H1 (cell line): ENCODE measurements around the gene SNRNP200. TPM values are rescaled to one million over a fixed set of nuclear protein-coding genes. Genes with fewer than 3 reads are reported as not detected.
A peak's percentile ranks its signal among the peaks of the same experiment; 100 is the strongest.

Source experiments
- CTCF ChIA-PET: fragments of 300-600 bp; sonication (Branson Sonifier 250); formaldehyde crosslinking; loops from one replicate; lab custom pipeline; 2021; ENCODE audit not compliant: partially characterized antibody; lab: Charles Lee
- POLR2A ChIA-PET: fragments of 300-600 bp; sonication (Branson Sonifier 250); formaldehyde crosslinking; loops from one replicate; lab custom pipeline; 2021; ENCODE audit warnings: inconsistent platforms; ENCODE audit not compliant: partially characterized antibody; lab: Charles Lee
- DNase-seq, 2 experiments: peaks; one replicate each; pipeline versions ENCODE4 v3.0.0 to v3.0.0-alpha.2; 2010 to 2022; ENCODE audit warnings: low spot score in 2 of 2, low read depth in 1 of 2, mixed read lengths in 1 of 2
- FAIRE-seq: peaks from 2 replicates; lab custom pipeline; 2011; peaks lifted over from hg19 to GRCh38; lab: Jason Lieb, UNC
- H2AFZ ChIP-seq: 2 replicates; pipeline ENCODE4 v1.8.1; 2012; ENCODE audit warnings: low read length, inconsistent platforms
- H2AK5ac ChIP-seq: 2 replicates; pipeline ENCODE4 v1.6.1; 2013; ENCODE audit warnings: low read depth, low read length
- H2BK120ac ChIP-seq: replicated peaks from 2 replicates; pipeline ENCODE3; 2013; ENCODE audit warnings: low read depth, low read length, inconsistent platforms
- H2BK12ac ChIP-seq: 2 replicates; pipeline ENCODE4 v1.6.1; 2013; ENCODE audit warnings: low read depth, low read length
- H2BK15ac ChIP-seq: 2 replicates; pipeline ENCODE4 v1.6.1; 2013; ENCODE audit warnings: low read length
- H2BK20ac ChIP-seq: 2 replicates; pipeline ENCODE4 v1.6.1; 2013; ENCODE audit warnings: low read length
- H2BK5ac ChIP-seq: 2 replicates; pipeline ENCODE4 v1.6.1; 2013; ENCODE audit warnings: low read depth, low read length
- H3K14ac ChIP-seq: 2 replicates; pipeline ENCODE4 v1.6.1; 2013; ENCODE audit warnings: inconsistent platforms; ENCODE audit not compliant: insufficient read length
- H3K18ac ChIP-seq: 2 replicates; pipeline ENCODE4 v1.6.1; 2013; ENCODE audit warnings: low read length; ENCODE audit errors: extremely low read depth
- H3K23ac ChIP-seq: 2 replicates; pipeline ENCODE4 v1.6.1; 2013; ENCODE audit warnings: inconsistent platforms; ENCODE audit not compliant: insufficient read length
- H3K23me2 ChIP-seq: 2 replicates; pipeline ENCODE4 v1.6.1; 2013; ENCODE audit warnings: low read depth, low read length
- H3K27ac ChIP-seq: 2 replicates; pipeline ENCODE4 v1.6.1; 2011; ENCODE audit warnings: low read depth, low read length, inconsistent platforms
- H3K27me3 ChIP-seq, 4 experiments: replicated peaks in 1 of 4; 1 replicate in 1 of 4; 2 replicates in 3 of 4; pipeline versions ENCODE4 v1.6.1 to v1.8.1; 2011 to 2013; ENCODE audit warnings: low read length in 3 of 4, mild to moderate bottlenecking in 3 of 4, inconsistent platforms in 2 of 4, mixed read lengths in 2 of 4, moderate library complexity in 1 of 4; ENCODE audit not compliant: control insufficient read depth in 3 of 4, insufficient read depth in 3 of 4; ENCODE audit errors: extremely low read depth in 1 of 4
- H3K36me3 ChIP-seq, 4 experiments: 2 replicates each; pipeline versions ENCODE4 v1.6.1 to v1.8.1; 2011 to 2013; ENCODE audit warnings: mild to moderate bottlenecking in 4 of 4, low read length in 3 of 4, moderate library complexity in 2 of 4, control low read depth in 1 of 4, inconsistent platforms in 1 of 4; ENCODE audit not compliant: insufficient read depth in 4 of 4, control insufficient read depth in 2 of 4
- H3K4ac ChIP-seq: replicated peaks from 2 replicates; pipeline ENCODE3; 2013; ENCODE audit warnings: low read length, low read depth, mixed read lengths, inconsistent platforms; ENCODE audit not compliant: insufficient read length
- H3K4me1 ChIP-seq, 4 experiments: replicated peaks in 1 of 4; 1 replicate in 1 of 4; 2 replicates in 3 of 4; pipeline versions ENCODE4 v1.6.1 to v1.8.1; 2011 to 2013; ENCODE audit warnings: low read length in 3 of 4, inconsistent platforms in 2 of 4, mixed read lengths in 1 of 4; ENCODE audit not compliant: insufficient read depth in 4 of 4, control insufficient read depth in 3 of 4
- H3K4me2 ChIP-seq, 2 experiments: 2 replicates each; pipeline versions ENCODE4 v1.6.1 to v1.8.1; 2011 to 2013; ENCODE audit warnings: low read depth in 2 of 2, low read length in 2 of 2, control low read depth in 1 of 2, inconsistent platforms in 1 of 2, mild to moderate bottlenecking in 1 of 2; ENCODE audit not compliant: insufficient read depth in 1 of 2
- H3K4me3 ChIP-seq, 4 experiments: fragments of 200-600, 300-600 bp in 1 of 4; sonication (generic), shearing (Covaris generic), sonication (Bioruptor Twin) in 1 of 4; 2 replicates each; pipeline versions ENCODE4 v1.5.1 to v1.8.1; 2011 to 2016; ENCODE audit warnings: low read length in 4 of 4, low read depth in 3 of 4, control low read depth in 2 of 4, inconsistent platforms in 2 of 4, mild to moderate bottlenecking in 2 of 4, mixed read lengths in 1 of 4, moderate library complexity in 1 of 4; ENCODE audit not compliant: insufficient read depth in 2 of 4; ENCODE audit errors: extremely low read depth in 1 of 4
- H3K56ac ChIP-seq: replicated peaks from 2 replicates; pipeline ENCODE3; 2013; ENCODE audit warnings: low read depth, mild to moderate bottlenecking, mixed read lengths, low read length, inconsistent platforms; ENCODE audit not compliant: insufficient read length
- H3K79me1 ChIP-seq: 2 replicates; pipeline ENCODE4 v1.6.1; 2013; ENCODE audit warnings: low read depth, low read length, control low read depth
- H3K79me2 ChIP-seq, 2 experiments: 2 replicates each; pipeline versions ENCODE4 v1.6.1 to v1.8.1; 2012 to 2013; ENCODE audit warnings: low read length in 2 of 2, mild to moderate bottlenecking in 2 of 2, inconsistent platforms in 1 of 2; ENCODE audit not compliant: insufficient read depth in 2 of 2, control insufficient read depth in 1 of 2
- H3K9ac ChIP-seq, 4 experiments: replicated peaks in 1 of 4; 1 replicate in 1 of 4; 2 replicates in 3 of 4; pipeline versions ENCODE4 v1.6.1 to v1.8.1; 2011 to 2013; ENCODE audit warnings: low read depth in 3 of 4, low read length in 3 of 4, control low read depth in 2 of 4, mild to moderate bottlenecking in 2 of 4, moderate library complexity in 2 of 4, inconsistent platforms in 1 of 4; ENCODE audit errors: extremely low read depth in 1 of 4
- H3K9me3 ChIP-seq, 2 experiments: 2 replicates each; pipeline versions ENCODE4 v1.6.1 to v1.8.1; 2012 to 2013; ENCODE audit warnings: mild to moderate bottlenecking in 2 of 2, moderate library complexity in 2 of 2, control low read depth in 1 of 2, inconsistent platforms in 1 of 2, low read depth in 1 of 2, low read length in 1 of 2, mixed read lengths in 1 of 2; ENCODE audit not compliant: insufficient read depth in 2 of 2
- H4K20me1 ChIP-seq, 2 experiments: replicated peaks in 1 of 2; 2 replicates each; pipeline versions ENCODE3 to v1.8.1; 2011 to 2013; ENCODE audit warnings: inconsistent platforms in 2 of 2, low read length in 2 of 2, mild to moderate bottlenecking in 1 of 2; ENCODE audit not compliant: insufficient read depth in 2 of 2, control insufficient read depth in 1 of 2
- H4K5ac ChIP-seq: 2 replicates; pipeline ENCODE4 v1.6.1; 2013; ENCODE audit warnings: low read length, low read depth, mixed read lengths, inconsistent platforms; ENCODE audit not compliant: insufficient read length
- H4K8ac ChIP-seq: 2 replicates; pipeline ENCODE4 v1.8.0; 2013; ENCODE audit warnings: mild to moderate bottlenecking, moderate library complexity, low read length, inconsistent platforms; ENCODE audit not compliant: insufficient read depth; ENCODE audit errors: extremely low read depth
- H4K91ac ChIP-seq: replicated peaks from 2 replicates; pipeline ENCODE3; 2013; ENCODE audit warnings: low read length, mixed read lengths, inconsistent platforms; ENCODE audit not compliant: insufficient read length
- ATF2 ChIP-seq: IDR thresholded peaks from 2 replicates; pipeline ENCODE4 v1.6.1; 2012; ENCODE audit warnings: low read length, inconsistent platforms
- TCF12 ChIP-seq: IDR thresholded peaks from 2 replicates; pipeline ENCODE4 v1.6.1; 2011; ENCODE audit warnings: low read depth, mild to moderate bottlenecking, low read length
- WGBS, 2 experiments: shearing (Covaris generic) in 1 of 2; methylation state at CpG; one replicate each; pipeline versions ENCODE4 v1.1.6 to v1.1.7; 2013 to 2015; ENCODE audit warnings: low lambda C conversion rate in 2 of 2, mixed read lengths in 2 of 2, inconsistent platforms in 1 of 2, low coverage in 1 of 2, missing lambda C conversion rate in 1 of 2; ENCODE audit not compliant: insufficient replicate concordance in 2 of 2, insufficient coverage in 1 of 2, insufficient read length in 1 of 2; ENCODE audit errors: extremely low coverage in 1 of 2, missing lambda C conversion rate in 1 of 2; 5-methylcytosine and 5-hydroxymethylcytosine counted together
- polyA plus RNA-seq, 7 experiments: library from polyadenylated mRNA; depleted of rRNA in 3 of 7; stranded (reverse) in 5 of 7; unstranded in 2 of 7; fragments of >200 nt in 5 of 7; fragments of 200-250 nt in 2 of 7; gene quantifications; 1 replicate in 5 of 7; 2 replicates in 1 of 7; 4 replicates in 1 of 7; pipeline versions ENCODE4 v1.2.1 to v1.2.3, GENCODE V29; 2011 to 2013; ENCODE audit warnings: missing spikeins in 2 of 7, mixed read lengths in 2 of 7
- total RNA-seq: library from RNA; stranded (reverse); fragmentation: NEBNext Ultra II Directional; extraction: Animal tissue kit (Norgen Biotek cat#: 25700); gene quantifications from 2 replicates; pipeline ENCODE4 v1.2.1, GENCODE V29; 2021

SNRNP200 gene
- total and polyA plus RNA-seq, 2 of the 8 experiments (the other 6 are each of a cell fraction or from before 2014, with no cell fraction given) = 190 to 289 TPM

- H4K5ac ChIP-seq = peak within 1 kb of the TSS; percentile 58
- TF ChIP-seq ATF2 (no peak), TCF12 (no peak)
Measured at GRCh38 chr2:96265840-96266679, 39.3 kb downstream of the SNRNP200 start, which contains the start of the genes CIAO1 and TMEM127. Gene CIAO1 (plus strand): TSS chr2:96266225. CDS start chr2:96266351, 126 bp downstream. Gene TMEM127 (minus strand): TSS chr2:96265997. CDS start chr2:96265381, 616 bp downstream.

More at GRCh38 chr2:96265840-96266679, 39.3 kb downstream of the SNRNP200 start, which contains the start of the genes CIAO1 and TMEM127:
- Histone ChIP-seq H3K4me1 (peaks cover 0 to 10% (median under 1%) of the 10 kb centered on the region in 4 experiments; a peak in 5 of 7 replicates), H2AFZ (peak within 1 kb of the TSS; percentile 93), H2AK5ac (no peak within 1 kb of the TSS), H4K91ac (no peak within 1 kb of the TSS), H2BK5ac (peak within 1 kb of the TSS; percentile 85; the same call in 1 of the 2 replicates), H3K36me3 (peaks cover 6 to 25% (median 14%) of the 10 kb centered on the region in 4 experiments), H3K18ac (peak within 1 kb of the TSS; percentile 71), H2BK120ac (no peak within 1 kb of the TSS), H3K79me2 (peaks cover 0 to 30% of the 10 kb centered on the region in 2 experiments; a peak in 3 of 4 replicates), H3K4ac (no peak within 1 kb of the TSS), H3K9me3 (no peaks in the 10 kb centered on the region), H2BK15ac (no peak within 1 kb of the TSS), H3K23me2 (peaks cover 11% of the 10 kb centered on the region; the same call in 1 of the 2 replicates), H3K27me3 (no peaks in the 10 kb centered on the region), H2BK20ac (no peak within 1 kb of the TSS), H3K23ac (no peak within 1 kb of the TSS), H3K27ac (peak within 1 kb of the TSS; percentile 61; the same call in 1 of the 2 replicates), H2BK12ac (no peak within 1 kb of the TSS), H3K79me1 (peaks cover 14% of the 10 kb centered on the region), H3K14ac (no peak within 1 kb of the TSS), H3K4me3 (peak within 1 kb of the TSS; percentile 69 to 89 (median 82)), H3K9ac (peak within 1 kb of the TSS; percentile 64 to 90 (median 76)), H3K4me2 (peak within 1 kb of the TSS; percentile 90 to 99), H3K56ac (peak within 1 kb of the TSS; percentile 63), H4K8ac (peak within 1 kb of the TSS; percentile 87), H4K20me1 (peaks cover 10 to 24% of the 10 kb centered on the region in 2 experiments)
- ChIA-PET CTCF (interaction anchor here (0.7 to 2.4 kb wide), 17 partner anchors 11 to 243 kb away, joined by 3 to 8 read pairs (median 4); partner anchors contain the start of gene ASTL), POLR2A (interaction anchor here (0.7 to 1.0 kb wide), 2 partner anchors 58 to 259 kb away, joined by 3 to 5 read pairs; partner anchors contain the start of gene STARD7)
- no peak for FAIRE-seq
- peak; percentile 84 to 95 for DNase-seq
- WGBS, 2 experiments = 3% methylated on average over 63 of the region's 81 CpGs; no CpG with 5 or more reads in 1 of the 2 experiments
